ENCODE measurements around the gene HAS3. TPM values are rescaled to one million over a fixed set of nuclear protein-coding genes. Genes with fewer than 3 reads are reported as not detected.

The HAS3 gene
- total RNA-seq, 6 donors from 2014 or later = 4.5 to 32.0 (median 15.8) TPM

GRCh38 chr16:69106491-69107315 is 1.2 kb downstream of the HAS3 start:
- DNase-seq (peak in 1 of 2 donors; percentile 84), ATAC-seq (ENCODE audit: low FRiP score in 2 of 2) (no peak)
- Histone ChIP-seq H3K36me3 (peaks cover 6 to 20% (median 10%) of the 10 kb centered on the region in 4 donors), H3K4me3 (peak overlapping the region; percentile 5 to 67 (median 50)), H3K27ac (peak overlapping the region in 2 of 4 donors; percentile 42 to 72), H3K4me1 (peaks cover 24 to 45% (median 28%) of the 10 kb centered on the region in 4 donors), H3K27me3 (peaks cover 0 to 19% (median 8%) of the 10 kb centered on the region in 4 donors), H3K9me3 (no peaks in the 10 kb centered on the region)
- TF ChIP-seq, protein P1, sequence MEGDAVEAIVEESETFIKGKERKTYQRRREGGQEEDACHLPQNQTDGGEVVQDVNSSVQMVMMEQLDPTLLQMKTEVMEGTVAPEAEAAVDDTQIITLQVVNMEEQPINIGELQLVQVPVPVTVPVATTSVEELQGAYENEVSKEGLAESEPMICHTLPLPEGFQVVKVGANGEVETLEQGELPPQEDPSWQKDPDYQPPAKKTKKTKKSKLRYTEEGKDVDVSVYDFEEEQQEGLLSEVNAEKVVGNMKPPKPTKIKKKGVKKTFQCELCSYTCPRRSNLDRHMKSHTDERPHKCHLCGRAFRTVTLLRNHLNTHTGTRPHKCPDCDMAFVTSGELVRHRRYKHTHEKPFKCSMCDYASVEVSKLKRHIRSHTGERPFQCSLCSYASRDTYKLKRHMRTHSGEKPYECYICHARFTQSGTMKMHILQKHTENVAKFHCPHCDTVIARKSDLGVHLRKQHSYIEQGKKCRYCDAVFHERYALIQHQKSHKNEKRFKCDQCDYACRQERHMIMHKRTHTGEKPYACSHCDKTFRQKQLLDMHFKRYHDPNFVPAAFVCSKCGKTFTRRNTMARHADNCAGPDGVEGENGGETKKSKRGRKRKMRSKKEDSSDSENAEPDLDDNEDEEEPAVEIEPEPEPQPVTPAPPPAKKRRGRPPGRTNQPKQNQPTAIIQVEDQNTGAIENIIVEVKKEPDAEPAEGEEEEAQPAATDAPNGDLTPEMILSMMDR (IDR thresholded peaks at IDR 0.05) = no peak
- no peak for TF ChIP-seq POLR2A (IDR thresholded peaks at IDR 0.05)
- no peak for TF ChIP-seq POLR2AphosphoS5 (IDR thresholded peaks at IDR 0.05)
- TF ChIP-seq EP300 (IDR thresholded peaks at IDR 0.05) = no peak
- WGBS, 2 donors = 0% methylated on average over 2 to 27 of the region's 55 CpGs

- H3K4me1 ChIP-seq = peaks cover 25 to 42% (median 29%) of the 10 kb centered on the region in 4 donors
- 5% methylated on average over 35 of the region's 52 CpGs; no CpG with 5 or more reads in 1 of the 2 donors for WGBS, 2 donors
- no peak for TF ChIP-seq EP300 (IDR thresholded peaks at IDR 0.05)
- TF ChIP-seq POLR2A (IDR thresholded peaks at IDR 0.05) = no peak
- no peak for TF ChIP-seq POLR2AphosphoS5 (IDR thresholded peaks at IDR 0.05)
- TF ChIP-seq, protein P1 (IDR thresholded peaks at IDR 0.05) = no peak
- peak overlapping the region in 2 of 4 donors; percentile 42 to 55 for H3K27ac ChIP-seq
- peak; percentile 41 to 90 for DNase-seq
- H3K36me3 ChIP-seq = peaks cover 6 to 20% (median 10%) of the 10 kb centered on the region in 4 donors
- peak in 1 of 2 donors; percentile 37 for ATAC-seq (ENCODE audit: low FRiP score in 2 of 2)
- H3K4me3 ChIP-seq = peak overlapping the region in 3 of 4 donors; percentile 45 to 67 (median 54)
- no peaks in the 10 kb centered on the region for H3K9me3 ChIP-seq
- H3K27me3 ChIP-seq = peaks cover 0 to 19% (median 8%) of the 10 kb centered on the region in 4 donors
Measured at GRCh38 chr16:69107316-69107962, 2.0 kb downstream of the HAS3 start.

GRCh38 chr16:69108064-69108904 is 2.8 kb downstream of the HAS3 start:
- Histone ChIP-seq H3K4me3 (peak overlapping the region in 3 of 4 donors; percentile 45 to 67 (median 54)), H3K36me3 (peaks cover 6 to 25% (median 10%) of the 10 kb centered on the region in 4 donors), H3K27ac (no peak overlapping the region), H3K27me3 (peaks cover 0 to 19% (median 8%) of the 10 kb centered on the region in 4 donors), H3K9me3 (no peaks in the 10 kb centered on the region), H3K4me1 (peaks cover 25 to 42% (median 29%) of the 10 kb centered on the region in 4 donors)
- WGBS, 2 donors = 56 to 63% methylated on average over 7 to 9 of the region's 9 CpGs
- TF ChIP-seq POLR2A (IDR thresholded peaks at IDR 0.05) (no peak), EP300 (IDR thresholded peaks at IDR 0.05) (no peak), POLR2AphosphoS5 (IDR thresholded peaks at IDR 0.05) (no peak)
- TF ChIP-seq, protein P1 (IDR thresholded peaks at IDR 0.05) = no peak
- DNase-seq = peak in 1 of 2 donors; percentile 55
- no peak for ATAC-seq (ENCODE audit: low FRiP score in 2 of 2)

GRCh38 chr16:69108905-69109252 is 3.4 kb downstream of the HAS3 start:
- no peak for ATAC-seq (ENCODE audit: low FRiP score in 2 of 2)
- peaks cover 25 to 42% (median 29%) of the 10 kb centered on the region in 4 donors for H3K4me1 ChIP-seq
- H3K4me3 ChIP-seq = peak overlapping the region in 1 of 4 donors; percentile 67
- H3K27ac ChIP-seq = no peak overlapping the region
- H3K36me3 ChIP-seq = peaks cover 6 to 30% (median 15%) of the 10 kb centered on the region in 4 donors
- DNase-seq = no peak
- TF ChIP-seq POLR2AphosphoS5 (IDR thresholded peaks at IDR 0.05) (no peak), EP300 (IDR thresholded peaks at IDR 0.05) (no peak), POLR2A (IDR thresholded peaks at IDR 0.05) (no peak)
- TF ChIP-seq, protein P1 (IDR thresholded peaks at IDR 0.05) = no peak
- H3K9me3 ChIP-seq = no peaks in the 10 kb centered on the region
- WGBS, 2 donors = 73 to 93% methylated on average over 4 of the region's 4 CpGs
- peaks cover 0 to 19% (median 8%) of the 10 kb centered on the region in 4 donors for H3K27me3 ChIP-seq

All from upper lobe of left lung (tissue), 6 donors.